NCI-H345 treated with DMSO at 0.1 percent for 48 hours (cell line): Measurements from ENCODE around the gene CCR7.

ENCODE experiments used
- DNase-seq: peaks from one replicate; lab custom pipeline; 2025; ENCODE audit not compliant: unreplicated experiment; lab: John Stamatoyannopoulos, UW

The CCR7 gene

DNA sequence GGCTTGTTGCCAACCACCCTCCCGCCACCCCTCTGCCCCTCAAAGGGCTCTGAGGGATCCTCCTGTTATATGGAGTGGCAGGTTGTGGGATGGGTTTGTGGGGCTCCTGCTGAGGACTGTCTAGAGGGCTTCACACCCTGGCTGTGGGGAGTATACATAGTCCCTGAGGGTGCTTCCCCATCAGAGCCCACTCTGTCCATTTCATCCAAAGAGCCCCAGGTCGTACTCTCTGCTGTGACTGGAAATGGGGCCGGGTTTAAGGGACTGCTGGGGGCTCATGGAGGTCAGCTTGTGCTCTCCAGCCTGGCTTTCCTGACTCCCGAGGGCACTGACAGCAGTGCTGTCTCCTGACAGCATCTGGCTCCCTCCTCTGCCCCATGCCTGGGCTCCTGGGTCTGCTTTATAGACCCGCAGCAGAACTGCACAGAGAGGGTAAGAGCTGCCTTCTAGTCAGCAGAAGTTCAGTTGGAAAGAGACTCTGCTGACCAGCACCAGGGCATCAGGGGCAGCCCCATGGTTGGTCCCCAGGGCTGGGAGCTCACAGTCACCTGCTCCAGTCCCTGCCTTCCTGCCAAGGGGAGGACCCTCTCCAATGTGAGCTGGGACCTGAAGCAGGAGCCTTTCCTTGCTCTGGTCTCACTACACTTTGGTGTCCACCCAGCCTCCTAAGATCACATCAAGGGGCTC is 46.0 kb downstream of the CCR7 start:
- no peak for DNase-seq

DNA sequence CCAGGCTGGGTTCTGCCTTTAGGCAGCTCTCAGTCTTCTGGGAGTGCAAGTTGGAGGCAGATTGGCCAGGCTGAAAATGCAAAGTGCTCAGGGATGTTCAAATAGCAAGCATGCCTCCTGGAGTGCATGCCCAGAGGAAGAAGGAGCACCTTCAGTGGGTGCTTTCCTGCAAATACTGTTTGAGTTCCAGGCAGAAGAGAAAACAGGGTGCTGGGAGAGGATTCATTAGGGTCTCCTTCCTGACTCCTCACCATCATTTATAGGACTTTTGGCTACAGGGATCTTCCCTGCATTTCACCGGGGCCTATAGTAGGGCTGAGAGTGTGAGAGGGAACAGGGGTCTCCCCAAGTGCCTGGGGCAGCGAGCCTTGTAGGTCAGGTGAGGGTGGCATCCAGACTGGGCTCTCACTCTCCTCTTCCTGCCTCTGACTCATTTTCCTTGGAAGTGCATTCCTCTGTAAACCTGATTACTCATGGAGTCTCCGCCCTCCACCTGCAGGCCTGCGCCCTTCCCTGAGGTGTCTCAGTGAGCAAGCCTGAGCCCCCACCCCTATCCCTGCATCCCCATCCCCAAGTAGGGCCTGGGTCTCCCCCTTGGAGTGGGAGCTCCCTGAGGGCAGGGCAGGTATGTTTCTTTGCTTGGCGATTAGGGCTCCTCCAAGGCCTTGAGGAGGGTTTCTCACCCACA is 46.7 kb downstream of the CCR7 start:
- no peak for DNase-seq

DNA sequence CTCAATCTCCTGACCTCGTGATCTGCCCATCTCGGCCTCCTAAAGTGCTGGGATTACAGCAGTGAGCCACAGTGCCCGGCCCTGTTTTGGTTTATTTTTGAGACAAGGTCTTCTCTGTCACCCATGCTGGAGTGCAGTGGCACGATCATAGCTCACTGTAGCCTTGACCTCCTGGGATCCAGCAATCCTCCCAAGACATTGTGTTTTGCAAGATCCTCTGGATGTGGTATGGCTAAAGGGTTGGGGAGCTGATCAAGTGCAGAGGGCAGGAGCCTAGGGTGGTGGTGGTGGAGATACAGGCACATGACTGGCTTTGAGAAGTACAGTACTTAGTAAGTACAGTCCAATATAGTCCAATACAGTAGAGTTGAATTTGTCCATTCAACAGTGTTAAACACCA is 47.3 kb downstream of the CCR7 start:
- no peak for DNase-seq

DNA sequence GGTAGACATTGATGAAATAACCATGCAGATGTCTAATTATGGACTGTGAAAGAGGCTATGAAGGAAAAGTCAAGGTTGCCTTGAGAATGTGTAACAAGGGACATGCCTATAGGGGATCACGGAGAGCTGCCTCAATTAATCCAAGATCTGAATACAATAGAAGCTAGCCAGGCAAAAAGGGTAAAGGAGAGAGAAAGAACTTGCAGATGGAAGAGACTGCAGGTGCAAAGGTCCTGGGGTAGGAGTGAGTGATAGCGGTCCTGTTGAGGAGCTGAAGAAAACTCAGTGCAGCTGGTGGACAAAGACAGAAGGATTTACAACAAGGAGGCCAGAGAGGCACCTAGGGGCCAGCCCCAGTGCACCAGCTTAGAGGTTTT is 48.0 kb downstream of the CCR7 start:
- DNase-seq, result no peak

DNA sequence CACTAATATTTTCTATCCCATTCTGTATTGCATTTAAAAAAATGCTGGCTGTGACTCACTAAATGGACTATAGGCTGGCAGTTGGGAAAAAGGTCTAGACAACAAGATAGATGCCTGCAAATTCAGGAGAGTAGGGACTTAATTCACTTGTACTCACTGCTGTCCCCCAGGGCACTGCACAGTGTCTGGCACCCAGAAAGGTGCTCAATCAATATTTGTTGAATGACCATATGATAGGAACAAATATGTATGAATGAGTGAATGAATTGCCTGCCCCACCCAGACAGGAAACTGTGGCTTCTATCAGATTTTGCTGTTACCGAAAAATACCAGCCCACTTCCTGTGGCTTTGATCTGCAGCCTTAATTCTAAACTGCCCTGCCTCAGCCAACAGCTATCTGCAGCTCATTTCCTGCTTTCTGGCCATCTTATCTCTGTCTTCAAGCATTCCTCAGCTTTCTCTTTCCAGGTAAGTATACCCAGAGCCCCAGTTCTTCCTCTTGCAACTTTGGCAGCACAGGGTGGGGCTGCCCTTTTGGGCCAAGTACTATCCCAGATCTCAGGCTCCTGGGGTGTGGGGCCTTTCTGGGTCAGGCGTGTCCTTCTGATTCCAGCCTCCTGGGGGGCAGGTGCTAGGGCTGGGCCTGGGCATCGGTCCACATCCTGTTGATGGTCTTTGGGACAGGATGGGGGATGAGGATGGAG is 48.5 kb downstream of the CCR7 start:
- DNase-seq, result no peak

DNA sequence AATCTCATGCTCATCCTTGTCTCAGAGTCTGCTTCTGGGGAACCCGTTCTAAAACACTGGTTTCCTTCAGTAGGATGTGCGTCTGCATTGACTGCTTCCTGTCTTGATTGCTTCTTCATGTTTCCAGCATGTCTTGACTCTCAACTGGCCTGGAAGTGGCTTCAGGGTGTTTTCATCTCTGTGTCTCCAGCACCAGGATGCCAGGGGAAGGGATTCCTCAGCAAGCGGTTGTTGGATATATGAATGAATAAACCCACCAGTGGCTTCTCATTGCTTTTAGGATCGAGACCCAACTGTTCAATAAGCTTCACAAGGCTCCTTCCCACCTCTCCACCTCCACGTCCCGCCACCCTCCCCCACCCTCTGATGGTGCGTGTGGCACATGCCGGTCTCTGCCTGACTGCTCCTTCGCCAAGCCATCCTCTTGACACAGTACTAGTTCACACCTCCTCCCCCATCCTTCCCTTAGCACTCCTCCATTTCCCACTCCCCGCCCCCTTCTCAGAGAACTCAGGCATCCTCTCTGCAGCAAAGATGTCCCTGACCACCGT is 49.7 kb downstream of the CCR7 start:
- DNase-seq, result no peak

DNA sequence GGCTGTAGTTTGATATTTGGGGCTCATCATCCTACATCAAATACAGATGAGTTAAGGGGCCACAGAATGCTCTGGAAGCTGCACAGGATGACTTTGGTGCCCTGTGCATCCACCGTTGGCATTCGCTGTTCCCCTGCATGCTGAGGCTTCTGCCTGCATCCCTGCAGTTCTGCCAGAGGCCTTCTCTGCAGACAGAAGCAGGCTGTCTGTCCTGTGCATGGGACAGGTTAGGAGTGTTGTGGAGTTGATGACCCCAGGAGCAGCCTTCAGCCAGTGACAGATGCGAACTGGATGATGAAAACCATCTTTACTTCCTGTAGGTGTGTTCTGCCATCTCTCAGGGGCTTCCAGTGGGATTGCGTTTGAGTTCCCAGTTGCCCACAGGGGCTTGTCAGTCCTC is 50.3 kb downstream of the CCR7 start:
- no peak for DNase-seq

DNA sequence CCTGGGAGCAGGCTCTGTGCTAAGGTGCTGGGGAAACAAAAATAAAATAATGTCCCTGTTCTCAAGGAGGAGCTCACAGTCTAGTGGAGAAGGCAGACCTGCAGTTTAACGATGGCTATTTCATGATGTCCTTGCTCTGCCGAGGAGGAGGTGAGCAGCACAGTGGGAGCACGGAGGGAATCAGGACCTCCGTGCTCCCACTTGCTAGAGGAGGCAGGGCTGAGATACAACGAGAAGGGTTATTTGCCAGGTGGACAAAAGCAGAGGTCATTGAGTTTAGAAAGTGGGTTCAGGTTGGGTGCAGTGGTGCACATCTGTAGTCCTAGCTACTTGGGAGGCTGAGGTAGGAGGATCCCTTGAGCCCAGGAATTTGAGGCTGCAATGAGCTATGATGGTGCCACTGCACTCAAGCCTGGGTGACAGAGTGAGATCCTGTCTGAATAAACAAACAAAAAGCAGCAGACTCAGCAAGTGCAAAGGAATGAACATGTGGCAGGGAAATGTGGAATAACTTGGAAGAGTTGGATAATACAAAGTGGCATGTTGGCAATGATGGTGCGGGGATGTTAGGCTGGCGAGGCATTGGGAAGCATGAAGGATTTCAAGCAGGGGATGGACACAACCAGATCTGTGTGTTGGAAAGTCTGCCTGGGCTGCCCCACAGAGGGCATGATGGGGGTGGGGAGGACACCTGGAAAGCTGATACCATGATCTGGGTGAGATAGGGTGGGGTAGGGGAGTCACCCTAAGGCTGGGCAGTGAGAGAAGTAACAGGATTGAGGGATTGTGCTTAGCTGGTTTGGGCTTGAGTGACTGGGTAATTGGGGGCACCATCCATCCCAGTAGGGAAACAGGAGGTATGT is 51.0 kb downstream of the CCR7 start:
- DNase-seq, result no peak

DNA sequence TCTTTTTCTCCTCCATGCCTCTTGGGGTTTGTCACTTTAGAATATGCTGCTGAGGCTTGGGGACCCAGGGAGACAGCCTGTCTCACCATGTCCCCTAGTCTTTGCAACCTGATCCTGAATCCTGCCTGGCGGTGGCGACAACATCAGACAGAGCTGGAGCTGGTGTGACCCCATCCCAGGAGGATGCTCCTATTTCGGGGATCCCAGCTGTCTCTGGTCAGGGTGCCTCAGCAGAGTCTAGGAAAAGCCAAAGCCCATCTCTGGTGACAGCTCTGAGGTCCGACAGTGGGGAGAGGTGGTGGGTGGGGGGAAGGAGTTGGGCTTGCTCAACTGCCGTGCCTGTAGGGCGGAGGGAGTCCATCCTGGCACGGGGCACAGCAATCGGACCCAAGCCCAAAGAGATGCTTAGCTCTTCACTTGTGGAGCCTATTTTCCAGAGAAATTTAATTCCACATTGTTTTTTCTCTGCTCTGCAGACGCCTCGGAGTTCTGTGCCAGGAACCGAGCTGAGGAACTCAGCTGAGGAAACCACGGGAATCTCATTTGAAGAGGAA is 53.5 kb downstream of the CCR7 start:
- DNase-seq, result no peak

DNA sequence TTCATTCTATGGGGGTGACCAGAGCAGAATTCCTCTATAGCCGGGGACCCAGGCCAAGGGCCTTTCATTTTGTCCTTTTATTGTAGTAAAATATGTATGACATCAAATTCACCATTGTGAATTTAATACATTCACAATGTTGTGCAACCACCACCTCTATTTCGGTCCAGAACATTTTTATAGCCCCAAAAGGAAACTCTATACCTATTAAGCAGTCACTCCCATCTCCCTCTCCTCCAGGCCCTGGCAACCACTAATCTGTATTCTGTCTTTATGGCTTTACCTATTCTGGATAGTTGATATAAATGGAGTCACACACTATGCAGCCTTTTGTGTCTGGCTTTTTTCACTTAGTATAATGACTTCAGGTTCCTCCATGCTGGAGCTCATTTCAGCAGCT is 54.1 kb downstream of the CCR7 start:
- no peak for DNase-seq

DNA sequence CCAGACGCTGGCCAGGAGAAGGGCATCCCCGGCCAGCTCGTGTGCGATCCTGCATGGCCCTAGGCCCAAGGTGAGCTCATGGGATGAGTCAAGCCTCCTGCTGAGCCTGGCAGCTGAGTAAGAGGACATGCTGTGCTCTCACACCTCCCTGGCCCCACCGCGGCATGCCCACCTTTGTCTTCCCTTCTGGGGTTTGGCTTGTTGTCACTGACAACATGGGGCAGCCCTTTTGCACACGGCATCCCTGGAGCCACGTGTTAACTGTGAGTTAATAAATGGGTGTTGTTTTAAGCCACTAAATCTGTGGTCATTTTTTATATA is 55.0 kb downstream of the CCR7 start:
- no peak for DNase-seq

DNA sequence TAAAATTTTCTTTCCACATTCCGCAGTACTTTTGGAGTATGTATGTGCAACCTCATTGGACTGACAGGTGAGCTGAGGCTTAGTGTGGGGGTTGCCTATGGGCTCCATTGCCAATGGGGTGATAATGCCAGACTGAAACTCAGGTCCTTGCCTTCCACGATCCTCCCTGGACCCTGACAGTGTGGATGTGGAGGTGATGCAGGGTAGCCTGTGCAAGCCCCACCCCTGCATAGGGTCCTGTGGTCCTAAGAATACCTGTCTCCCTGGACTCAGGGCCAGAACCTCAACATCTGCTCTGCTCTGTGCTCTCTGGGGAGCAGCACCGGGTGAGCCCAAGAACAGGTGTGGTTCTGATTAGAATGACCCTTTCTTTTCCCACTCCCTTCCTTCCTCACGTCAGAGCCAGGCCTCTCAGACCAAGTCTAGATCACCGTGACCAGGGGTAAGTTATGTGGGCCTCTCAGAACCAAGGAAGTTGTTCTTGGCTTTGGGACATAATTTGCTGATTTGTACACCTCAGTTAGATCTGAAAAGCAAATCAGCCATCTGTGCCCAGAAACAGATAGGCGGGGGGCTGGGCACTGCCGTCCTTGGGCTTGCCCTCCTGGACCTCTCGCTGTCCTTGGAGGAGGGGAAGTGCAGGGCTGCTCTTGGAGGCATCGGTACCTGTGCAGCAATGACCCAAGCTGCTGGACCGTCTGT is 55.5 kb downstream of the CCR7 start:
- no peak for DNase-seq

DNA sequence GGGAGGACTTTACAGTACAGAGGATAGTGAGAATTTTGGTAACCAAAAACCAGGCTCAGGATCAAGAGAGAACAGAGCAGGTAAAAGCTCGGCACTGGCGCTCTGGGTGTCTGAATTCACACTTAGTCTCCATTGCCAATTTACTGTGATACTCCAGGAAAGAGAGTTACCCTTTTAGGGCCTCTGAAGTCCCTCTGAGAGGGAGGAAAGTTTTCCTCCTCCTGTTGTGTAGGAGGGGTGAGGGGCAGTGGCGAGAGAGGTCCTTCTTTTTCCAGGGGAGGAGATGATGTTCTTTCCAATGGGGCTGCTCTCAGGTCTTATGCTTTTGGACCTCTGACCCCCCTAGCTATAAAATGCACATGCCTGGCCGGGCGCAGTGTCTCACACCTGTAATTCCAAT is 58.5 kb downstream of the CCR7 start:
- DNase-seq, result no peak
